ENCODE data around the gene TNFAIP1. TPM values are rescaled to one million over a fixed set of nuclear protein-coding genes. Genes with fewer than 3 reads are reported as not detected.
"Not testable (repeated sequence)": the region's sequence is repeated elsewhere in the genome, so short reads cannot be mapped to it uniquely, and the experiment has no call there.

The TNFAIP1 gene
- polyA plus RNA-seq, 2 of the 4 experiments (the other 2 are of a cell fraction): 38.8 to 68.3 TPM

DNA sequence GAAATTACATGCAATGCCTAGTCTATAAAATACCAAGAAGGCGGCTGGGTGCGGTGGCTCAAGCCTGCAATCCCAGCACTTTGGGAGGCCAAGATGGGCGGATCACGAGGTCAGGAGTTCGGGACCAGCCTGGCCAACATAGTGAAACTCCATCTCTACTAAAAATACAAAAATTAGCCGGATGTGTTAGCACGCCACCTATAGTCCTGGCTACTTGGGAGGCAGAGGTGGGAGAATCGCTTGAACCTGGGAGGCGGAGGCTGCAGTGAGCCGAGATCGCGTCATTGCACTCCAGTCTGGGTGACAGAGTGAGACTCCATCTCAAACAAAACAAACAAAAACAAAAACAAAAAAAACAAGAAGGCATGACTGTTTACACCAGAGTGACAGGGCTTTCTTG lies 42.7 kb upstream of the TNFAIP1 start:
- CTCF ChIA-PET: interaction anchor here (1.4 to 1.7 kb wide), 2 partner anchors 24 to 29 kb away, joined by 3 read pairs; no protein-coding TSS in a partner anchor
- POLR2A ChIA-PET; H3K9me3 ChIP-seq; H3K27ac ChIP-seq; H3K4me2 ChIP-seq; FAIRE-seq; H3K4me1 ChIP-seq; H3K4me3 ChIP-seq; DNase-seq (ENCODE audit: low read depth in 1 of 2, low spot score in 1 of 2): not testable (repeated sequence)
- WGBS (ENCODE audit: missing lambda C conversion rate): 72% methylated on average over 12 of the region's 12 CpGs
- peak in 1 of 2 experiments; percentile 50; a peak in 2 of 6 replicates for ATAC-seq
- TF ChIP-seq RAD21 (conservative IDR thresholded peaks at IDR 0.05 in 1 of 2, IDR thresholded peaks at IDR 0.05 in 1 of 2): 0 out of 5 replicates have a peak, but pooled peaks of 1 of the 2 experiments have one; percentile 3

DNA sequence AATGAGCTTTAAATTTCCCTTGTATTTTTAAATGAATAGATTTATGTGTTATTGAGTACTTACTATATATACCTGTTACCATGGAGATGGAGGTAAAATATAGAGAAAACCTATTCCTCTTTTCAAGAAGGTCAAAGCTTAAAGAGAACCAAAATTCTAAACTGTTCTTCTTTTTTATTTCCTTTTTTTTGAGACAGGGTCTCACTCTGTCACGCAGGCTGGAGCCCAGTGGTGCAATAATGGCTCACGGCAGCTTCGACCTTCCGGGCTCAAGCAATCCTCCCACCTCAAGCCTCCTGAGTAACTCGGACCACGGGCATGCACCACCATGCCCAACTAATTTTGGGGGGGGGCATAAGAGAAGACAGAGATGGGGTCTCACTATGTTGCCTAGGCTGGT lies 41.6 kb upstream of the TNFAIP1 start:
- Histone ChIP-seq H3K27ac (no peak overlapping the region), H3K9me3 (no peaks in the 10 kb centered on the region), H3K4me1 (no peaks in the 10 kb centered on the region), H3K4me2 (no peak overlapping the region), H3K4me3 (no peak overlapping the region)
- TF ChIP-seq, protein P1, sequence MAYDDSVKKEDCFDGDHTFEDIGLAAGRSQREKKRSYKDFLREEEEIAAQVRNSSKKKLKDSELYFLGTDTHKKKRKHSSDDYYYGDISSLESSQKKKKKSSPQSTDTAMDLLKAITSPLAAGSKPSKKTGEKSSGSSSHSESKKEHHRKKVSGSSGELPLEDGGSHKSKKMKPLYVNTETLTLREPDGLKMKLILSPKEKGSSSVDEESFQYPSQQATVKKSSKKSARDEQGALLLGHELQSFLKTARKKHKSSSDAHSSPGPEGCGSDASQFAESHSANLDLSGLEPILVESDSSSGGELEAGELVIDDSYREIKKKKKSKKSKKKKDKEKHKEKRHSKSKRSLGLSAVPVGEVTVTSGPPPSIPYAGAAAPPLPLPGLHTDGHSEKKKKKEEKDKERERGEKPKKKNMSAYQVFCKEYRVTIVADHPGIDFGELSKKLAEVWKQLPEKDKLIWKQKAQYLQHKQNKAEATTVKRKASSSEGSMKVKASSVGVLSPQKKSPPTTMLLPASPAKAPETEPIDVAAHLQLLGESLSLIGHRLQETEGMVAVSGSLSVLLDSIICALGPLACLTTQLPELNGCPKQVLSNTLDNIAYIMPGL (CRISPR knock-in tag; IDR thresholded peaks at IDR 0.05; ENCODE audit: borderline replicate concordance): no peak
- TF ChIP-seq PHF8 (IDR thresholded peaks at IDR 0.05; ENCODE audit: borderline replicate concordance, low read depth): no peak
- CTCF ChIA-PET: interaction anchor here (1.5 to 1.7 kb wide), 3 partner anchors 17 to 43 kb away, joined by 3 to 4 read pairs (median 4); no protein-coding TSS in a partner anchor
- POLR2A ChIA-PET: interaction anchor here (0.7 kb wide), 1 partner anchor 67 kb away, joined by 3 read pairs; no protein-coding TSS in a partner anchor
- ATAC-seq: no peak
- WGBS (ENCODE audit: missing lambda C conversion rate): 82% methylated on average over 6 of the region's 6 CpGs
- DNase-seq (ENCODE audit: low read depth in 1 of 2, low spot score in 1 of 2): no peak
- no peak for FAIRE-seq

DNA sequence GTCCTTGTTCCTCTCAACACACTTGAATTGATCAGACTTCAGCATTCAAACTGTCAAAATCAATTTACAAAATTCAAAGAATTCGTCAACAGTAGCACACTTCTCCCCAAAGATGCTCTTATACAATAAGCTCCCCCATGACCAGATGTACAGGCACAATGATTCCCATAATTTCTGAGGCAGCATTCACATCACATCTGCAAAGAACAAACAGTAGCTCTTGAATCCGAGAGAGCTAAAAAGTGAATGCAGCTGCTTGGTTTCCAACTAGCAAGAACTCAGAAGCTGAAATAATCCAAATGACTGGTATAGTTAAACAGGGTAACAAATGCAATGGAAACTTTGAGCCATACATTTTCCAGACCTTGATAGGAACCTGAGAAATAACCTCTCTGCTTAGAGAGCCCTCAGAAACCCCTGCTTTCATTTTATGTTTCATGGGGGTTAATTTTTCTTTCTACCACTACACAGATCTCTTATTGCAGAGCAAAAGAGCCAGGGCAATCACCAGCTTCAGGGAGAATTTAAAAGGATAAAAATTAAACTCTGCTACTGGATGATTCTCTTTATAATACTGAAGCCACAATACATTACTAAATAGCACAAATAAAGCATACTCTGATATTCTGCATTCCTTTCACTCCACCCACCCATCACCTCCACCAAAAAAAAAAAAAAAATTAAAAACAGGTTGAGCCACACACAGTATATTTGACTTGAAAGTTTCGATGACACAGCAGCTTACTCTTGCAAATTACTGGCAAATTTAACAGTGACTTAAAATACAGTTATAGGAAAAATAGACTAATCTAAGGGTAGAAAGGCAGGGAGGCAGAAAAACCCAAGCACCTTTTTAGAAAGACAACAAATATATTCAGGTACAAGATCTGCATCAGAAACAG lies 39.6 kb upstream of the TNFAIP1 start:
- H3K4me2 ChIP-seq: no peak overlapping the region
- DNase-seq (ENCODE audit: low read depth in 1 of 2, low spot score in 1 of 2) (no peak), ATAC-seq (no peak), FAIRE-seq (no peak)
- no peak overlapping the region for H3K4me3 ChIP-seq
- no peak overlapping the region for H3K27ac ChIP-seq
- TF ChIP-seq MYC (IDR thresholded peaks at IDR 0.05; ENCODE audit: borderline replicate concordance, low read length): no peak
- no peak for TF ChIP-seq ZNF302 (CRISPR knock-in tag; IDR thresholded peaks at IDR 0.05)
- TF ChIP-seq CHD4 (IDR thresholded peaks at IDR 0.05; ENCODE audit: borderline replicate concordance): no peak
- H3K4me1 ChIP-seq: no peaks in the 10 kb centered on the region
- 51% methylated on average over 3 of the region's 3 CpGs for WGBS (ENCODE audit: missing lambda C conversion rate)
- no peaks in the 10 kb centered on the region for H3K9me3 ChIP-seq
- CTCF ChIA-PET: interaction anchor here (0.7 kb wide), 4 partner anchors 9 to 1231 kb away, joined by 3 read pairs; no protein-coding TSS in a partner anchor
- POLR2A ChIA-PET: no interaction called here

DNA sequence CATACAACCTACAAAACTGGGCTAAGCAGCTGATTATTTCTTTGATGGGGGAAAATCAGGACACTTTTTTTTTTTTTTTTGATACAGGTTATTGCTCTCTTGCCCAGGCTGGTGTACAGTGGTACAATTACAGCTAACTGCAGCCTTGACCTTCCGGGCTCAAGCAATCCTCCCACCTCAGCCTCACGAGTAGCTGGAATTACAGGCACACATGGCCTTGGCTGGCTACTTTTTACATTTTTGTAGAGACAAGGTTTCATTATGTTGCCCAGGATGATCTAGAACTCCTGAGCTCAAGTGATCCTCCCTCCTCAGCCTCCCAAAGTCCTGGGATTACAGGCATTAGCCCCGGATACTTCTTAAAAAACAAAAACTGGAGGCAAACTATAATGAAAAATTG lies 37.1 kb upstream of the TNFAIP1 start:
- ChIA-PET CTCF (interaction anchor here (0.6 to 1.8 kb wide), 8 partner anchors 12 to 131 kb away, joined by 3 to 5 read pairs (median 3); partner anchors contain the start of gene TNFAIP1), POLR2A (no interaction called here)
- Histone ChIP-seq H3K27ac (no peak overlapping the region), H3K4me1 (no peaks in the 10 kb centered on the region), H3K4me2 (no peak overlapping the region), H3K9me3 (no peaks in the 10 kb centered on the region), H3K4me3 (no peak overlapping the region)
- DNase-seq (ENCODE audit: low read depth in 1 of 2, low spot score in 1 of 2) (no peak), FAIRE-seq (no peak), ATAC-seq (no peak)
- 73% methylated on average over 3 of the region's 3 CpGs for WGBS (ENCODE audit: missing lambda C conversion rate)
- TF ChIP-seq, protein P2, sequence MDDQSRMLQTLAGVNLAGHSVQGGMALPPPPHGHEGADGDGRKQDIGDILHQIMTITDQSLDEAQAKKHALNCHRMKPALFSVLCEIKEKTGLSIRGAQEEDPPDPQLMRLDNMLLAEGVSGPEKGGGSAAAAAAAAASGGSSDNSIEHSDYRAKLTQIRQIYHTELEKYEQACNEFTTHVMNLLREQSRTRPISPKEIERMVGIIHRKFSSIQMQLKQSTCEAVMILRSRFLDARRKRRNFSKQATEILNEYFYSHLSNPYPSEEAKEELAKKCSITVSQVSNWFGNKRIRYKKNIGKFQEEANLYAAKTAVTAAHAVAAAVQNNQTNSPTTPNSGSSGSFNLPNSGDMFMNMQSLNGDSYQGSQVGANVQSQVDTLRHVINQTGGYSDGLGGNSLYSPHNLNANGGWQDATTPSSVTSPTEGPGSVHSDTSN (IDR thresholded peaks at IDR 0.05): no peak
- no peak for TF ChIP-seq CEBPB (IDR thresholded peaks at IDR 0.05)
- TF ChIP-seq, protein P3, sequence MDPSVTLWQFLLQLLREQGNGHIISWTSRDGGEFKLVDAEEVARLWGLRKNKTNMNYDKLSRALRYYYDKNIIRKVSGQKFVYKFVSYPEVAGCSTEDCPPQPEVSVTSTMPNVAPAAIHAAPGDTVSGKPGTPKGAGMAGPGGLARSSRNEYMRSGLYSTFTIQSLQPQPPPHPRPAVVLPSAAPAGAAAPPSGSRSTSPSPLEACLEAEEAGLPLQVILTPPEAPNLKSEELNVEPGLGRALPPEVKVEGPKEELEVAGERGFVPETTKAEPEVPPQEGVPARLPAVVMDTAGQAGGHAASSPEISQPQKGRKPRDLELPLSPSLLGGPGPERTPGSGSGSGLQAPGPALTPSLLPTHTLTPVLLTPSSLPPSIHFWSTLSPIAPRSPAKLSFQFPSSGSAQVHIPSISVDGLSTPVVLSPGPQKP (IDR thresholded peaks at IDR 0.05; ENCODE audit: low read depth, low read length): no peak
- TF ChIP-seq HOXA7 (CRISPR knock-in tag; IDR thresholded peaks at IDR 0.05): no peak
- no peak for TF ChIP-seq POLR2A (IDR thresholded peaks at IDR 0.05; ENCODE audit: low read length)
- no peak for TF ChIP-seq RFX5 (IDR thresholded peaks at IDR 0.05)
- TF ChIP-seq HOXB5 (CRISPR knock-in tag; IDR thresholded peaks at IDR 0.05): no peak
- no peak for TF ChIP-seq FOSL2 (IDR thresholded peaks at IDR 0.05)
- no peak for TF ChIP-seq FOSL2 (CRISPR knock-in tag; IDR thresholded peaks at IDR 0.05)
- TF ChIP-seq HOXB13 (CRISPR knock-in tag; IDR thresholded peaks at IDR 0.05; ENCODE audit: low read depth): no peak
- no peak for TF ChIP-seq NR3C1 (IDR thresholded peaks at IDR 0.05)
- no peak for TF ChIP-seq NFE2L2 (conservative IDR thresholded peaks at IDR 0.05; ENCODE audit: low read length)
- no peak for TF ChIP-seq MAZ (IDR thresholded peaks at IDR 0.05; ENCODE audit: borderline replicate concordance, low read depth, low read length)
- TF ChIP-seq, protein P4, sequence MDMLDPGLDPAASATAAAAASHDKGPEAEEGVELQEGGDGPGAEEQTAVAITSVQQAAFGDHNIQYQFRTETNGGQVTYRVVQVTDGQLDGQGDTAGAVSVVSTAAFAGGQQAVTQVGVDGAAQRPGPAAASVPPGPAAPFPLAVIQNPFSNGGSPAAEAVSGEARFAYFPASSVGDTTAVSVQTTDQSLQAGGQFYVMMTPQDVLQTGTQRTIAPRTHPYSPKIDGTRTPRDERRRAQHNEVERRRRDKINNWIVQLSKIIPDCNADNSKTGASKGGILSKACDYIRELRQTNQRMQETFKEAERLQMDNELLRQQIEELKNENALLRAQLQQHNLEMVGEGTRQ (IDR thresholded peaks at IDR 0.05): no peak
